HEK293T (cell line): ENCODE measurements around the gene LDHB.
"Not testable (repeated sequence)": the region's sequence is repeated elsewhere in the genome, so short reads cannot be mapped to it uniquely, and the experiment has no call there.

ENCODE experiments used
- CTCF ChIA-PET: fragments of 350-600 bp; formaldehyde crosslinking; extraction: SDS; loops from one replicate; lab custom pipeline; 2021; ENCODE audit warnings: antibody characterized with exemption, inconsistent platforms; lab: Yijun Ruan, JAX
- POLR2A ChIA-PET: fragments of 350-600 bp; formaldehyde crosslinking; extraction: SDS; loops from one replicate; lab custom pipeline; 2020; ENCODE audit warnings: antibody characterized with exemption, inconsistent platforms; lab: Yijun Ruan, JAX
- DNase-seq: peaks from one replicate; pipeline ENCODE4 v3.0.0; 2012; ENCODE audit warnings: mixed read lengths; ENCODE audit errors: extremely low spot score
- ARNT ChIP-seq: fragments of 450-650 bp; IDR thresholded peaks from 2 replicates; pipeline ENCODE4 v1.6.1; 2017; ENCODE audit warnings: mild to moderate bottlenecking
- BHLHE40 ChIP-seq: fragments of 450-650 bp; IDR thresholded peaks from 2 replicates; pipeline ENCODE4 v1.6.1; 2016; ENCODE audit warnings: mild to moderate bottlenecking, moderate library complexity, borderline replicate concordance
- CTBP1 ChIP-seq: fragments of 450-650 bp; IDR thresholded peaks from 2 replicates; pipeline ENCODE4 v1.6.1; 2016; ENCODE audit warnings: borderline replicate concordance
- ELF4 ChIP-seq: fragments of 450-650 bp; IDR thresholded peaks from 2 replicates; pipeline ENCODE4 v1.6.1; 2017; ENCODE audit warnings: antibody characterized with exemption
- FOXA1 ChIP-seq: fragments of 450-650 bp; IDR thresholded peaks from 2 replicates; pipeline ENCODE4 v1.6.1; 2016; ENCODE audit warnings: mild to moderate bottlenecking
- FOXK2 ChIP-seq: fragments of 450-650 bp; IDR thresholded peaks from 2 replicates; pipeline ENCODE4 v1.6.1; 2016; ENCODE audit warnings: mild to moderate bottlenecking
- FOXM1 ChIP-seq: fragments of 450-650 bp; IDR thresholded peaks from 2 replicates; pipeline ENCODE4 v1.6.1; 2017; ENCODE audit warnings: mild to moderate bottlenecking, borderline replicate concordance
- HDGF ChIP-seq: fragments of 450-650 bp; IDR thresholded peaks from 2 replicates; pipeline ENCODE4 v1.6.1; 2017; ENCODE audit warnings: antibody characterized with exemption, borderline replicate concordance
- L3MBTL2 ChIP-seq: fragments of 450-650 bp; conservative IDR thresholded peaks from 2 replicates; pipeline ENCODE4 v1.6.1; 2016; ENCODE audit warnings: mild to moderate bottlenecking
- LEF1 ChIP-seq: fragments of 450-650 bp; IDR thresholded peaks from 2 replicates; pipeline ENCODE4 v1.6.1; 2017; ENCODE audit warnings: mild to moderate bottlenecking, borderline replicate concordance
- NFRKB ChIP-seq: fragments of 450-650 bp; IDR thresholded peaks from 2 replicates; pipeline ENCODE4 v1.6.1; 2016; ENCODE audit warnings: mild to moderate bottlenecking, moderate library complexity
- SP1 ChIP-seq: fragments of 450-650 bp; IDR thresholded peaks from 2 replicates; pipeline ENCODE4 v1.6.1; 2017
- SUZ12 ChIP-seq: fragments of 450-650 bp; IDR thresholded peaks from 2 replicates; pipeline ENCODE4 v1.6.1; 2016; ENCODE audit warnings: mild to moderate bottlenecking
- TARDBP ChIP-seq: fragments of 450-650 bp; IDR thresholded peaks from 2 replicates; pipeline ENCODE4 v1.6.1; 2016
- ZNF384 ChIP-seq: fragments of 450-650 bp; IDR thresholded peaks from 2 replicates; pipeline ENCODE4 v1.6.1; 2016
- TF ChIP-seq, protein P1 (sequence below): fragments of 450-650 bp; IDR thresholded peaks from 2 replicates; pipeline ENCODE4 v1.6.1; 2016

The LDHB gene

DNA sequence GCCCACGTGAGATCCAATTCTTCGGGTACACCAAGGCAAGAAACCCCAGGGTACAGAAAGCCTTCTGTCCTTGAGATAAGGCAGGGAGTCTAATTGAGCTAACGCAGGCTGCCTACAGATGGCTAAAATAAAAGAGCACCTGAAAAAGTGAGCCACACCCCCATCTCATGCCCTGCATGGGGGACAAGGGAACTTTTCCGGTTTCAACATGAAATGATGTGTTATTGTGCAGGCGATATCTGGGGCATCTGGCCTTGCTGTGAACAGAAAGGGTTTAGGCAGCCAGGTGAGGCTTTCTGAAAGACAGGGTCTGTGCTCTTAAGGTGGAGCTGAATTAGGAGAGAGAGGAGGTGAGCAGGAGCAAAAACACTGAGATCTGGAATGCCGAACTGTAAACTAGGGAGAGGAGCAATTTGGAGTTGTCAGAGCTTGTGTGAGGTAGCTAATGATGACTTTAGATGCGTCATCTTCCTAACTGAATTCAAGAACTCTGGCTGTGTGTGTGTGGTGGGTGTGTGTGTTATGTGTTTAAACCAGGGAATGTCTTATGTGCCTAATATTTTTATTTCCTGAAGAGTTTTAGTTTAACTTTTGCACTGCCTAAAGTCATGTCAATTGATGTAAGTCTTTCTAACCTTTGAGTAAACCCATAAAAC is 20.1 kb upstream of the LDHB start:
- ChIA-PET CTCF (no interaction called here), POLR2A (interaction anchor here (1.0 to 1.8 kb wide), 2 partner anchors 20 to 240 kb away, joined by 4 to 11 read pairs; partner anchors contain the start of genes LDHB and PYROXD1)
- TF ChIP-seq FOXK2, result no peak
- TF ChIP-seq NFRKB, result no peak
- no peak for TF ChIP-seq FOXA1
- TF ChIP-seq ARNT, result no peak
- TF ChIP-seq, protein P1, sequence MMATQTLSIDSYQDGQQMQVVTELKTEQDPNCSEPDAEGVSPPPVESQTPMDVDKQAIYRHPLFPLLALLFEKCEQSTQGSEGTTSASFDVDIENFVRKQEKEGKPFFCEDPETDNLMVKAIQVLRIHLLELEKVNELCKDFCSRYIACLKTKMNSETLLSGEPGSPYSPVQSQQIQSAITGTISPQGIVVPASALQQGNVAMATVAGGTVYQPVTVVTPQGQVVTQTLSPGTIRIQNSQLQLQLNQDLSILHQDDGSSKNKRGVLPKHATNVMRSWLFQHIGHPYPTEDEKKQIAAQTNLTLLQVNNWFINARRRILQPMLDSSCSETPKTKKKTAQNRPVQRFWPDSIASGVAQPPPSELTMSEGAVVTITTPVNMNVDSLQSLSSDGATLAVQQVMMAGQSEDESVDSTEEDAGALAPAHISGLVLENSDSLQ, result no peak
- no peak for TF ChIP-seq ZNF384
- TF ChIP-seq ELF4, result no peak
- no peak for TF ChIP-seq LEF1
- TF ChIP-seq HDGF, result no peak
- TF ChIP-seq BHLHE40, result no peak
- no peak for TF ChIP-seq SUZ12
- TF ChIP-seq TARDBP, result no peak
- TF ChIP-seq CTBP1, result no peak
- no peak for TF ChIP-seq L3MBTL2
- no peak for TF ChIP-seq SP1
- TF ChIP-seq FOXM1, result no peak
- DNase-seq, result no peak

DNA sequence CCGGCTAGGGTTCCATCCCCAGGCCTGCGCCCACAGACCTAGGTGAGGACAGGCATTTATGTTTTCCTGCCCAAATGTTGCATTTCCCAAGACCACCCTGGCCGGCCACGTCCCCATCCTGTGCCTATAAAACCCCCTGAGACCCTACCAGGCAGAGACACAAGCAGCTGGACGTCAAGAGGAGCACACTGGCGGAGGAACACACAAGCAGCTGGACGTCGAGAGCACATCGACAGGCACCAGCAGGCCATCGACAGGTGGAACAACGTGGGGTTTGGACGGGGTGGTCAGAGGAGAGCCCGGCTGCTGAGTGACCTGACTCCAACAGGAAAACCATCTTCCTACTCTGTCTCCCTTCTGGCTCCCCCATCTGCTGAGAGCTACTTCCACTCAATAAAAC is 19.6 kb upstream of the LDHB start:
- CTCF ChIA-PET, result no interaction called here
- TF ChIP-seq, protein P1, result no peak
- TF ChIP-seq BHLHE40 (no peak), ELF4 (no peak), FOXK2 (no peak)
- DNase-seq, result no peak
- POLR2A ChIA-PET, result no interaction called here

DNA sequence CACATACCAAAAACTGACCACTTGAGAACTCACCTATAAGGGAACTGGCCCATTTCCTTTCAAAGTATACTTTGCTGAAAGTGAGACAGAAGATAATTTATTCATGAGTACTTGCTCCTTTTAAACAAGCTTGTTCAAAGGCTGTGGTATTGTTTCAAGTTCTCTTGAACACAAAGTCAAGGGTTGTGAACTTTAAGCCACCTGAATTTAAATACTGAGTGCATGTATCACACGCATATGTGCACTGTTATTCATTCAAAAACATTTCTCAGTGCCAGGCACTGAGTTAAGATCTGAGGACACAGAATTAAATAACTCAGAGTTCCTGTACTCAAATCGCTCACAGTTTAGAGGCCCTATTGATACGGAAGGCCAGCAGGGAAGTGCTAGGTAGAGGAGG is 19.1 kb upstream of the LDHB start:
- POLR2A ChIA-PET, result no interaction called here
- CTCF ChIA-PET, result no interaction called here
- DNase-seq, result no peak
- no peak for TF ChIP-seq LEF1

DNA sequence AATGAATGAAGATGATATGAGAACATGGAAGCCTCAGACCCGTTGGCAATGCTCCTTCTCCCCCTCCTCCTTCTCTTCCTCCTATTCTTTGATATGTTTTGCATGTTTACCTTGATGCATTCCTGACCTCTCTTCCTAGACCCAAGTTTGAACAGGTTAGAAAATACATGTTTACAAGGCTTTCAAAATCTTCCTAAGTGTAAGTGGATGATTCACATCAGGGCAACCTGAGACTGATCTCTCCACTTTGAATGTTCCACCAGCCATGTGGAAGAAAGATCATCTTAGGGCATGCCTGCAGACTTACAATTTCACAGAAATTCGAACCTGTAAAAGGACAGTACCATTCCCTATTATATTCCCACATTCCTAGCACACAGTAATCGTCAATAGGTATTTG is 18.0 kb upstream of the LDHB start:
- POLR2A ChIA-PET, result interaction anchor here (0.7 kb wide), 1 partner anchor 434 kb away, joined by 3 read pairs; no protein-coding TSS in a partner anchor
- no peak for TF ChIP-seq FOXM1
- TF ChIP-seq LEF1, result no peak
- TF ChIP-seq, protein P1, result no peak
- no peak for TF ChIP-seq HDGF
- no peak for TF ChIP-seq TARDBP
- no peak for TF ChIP-seq ELF4
- no peak for TF ChIP-seq FOXK2
- no peak for TF ChIP-seq L3MBTL2
- TF ChIP-seq NFRKB, result no peak
- DNase-seq, result no peak
- CTCF ChIA-PET, result interaction anchor here (1.0 kb wide), 1 partner anchor 15 kb away, joined by 3 read pairs; no protein-coding TSS in a partner anchor

DNA sequence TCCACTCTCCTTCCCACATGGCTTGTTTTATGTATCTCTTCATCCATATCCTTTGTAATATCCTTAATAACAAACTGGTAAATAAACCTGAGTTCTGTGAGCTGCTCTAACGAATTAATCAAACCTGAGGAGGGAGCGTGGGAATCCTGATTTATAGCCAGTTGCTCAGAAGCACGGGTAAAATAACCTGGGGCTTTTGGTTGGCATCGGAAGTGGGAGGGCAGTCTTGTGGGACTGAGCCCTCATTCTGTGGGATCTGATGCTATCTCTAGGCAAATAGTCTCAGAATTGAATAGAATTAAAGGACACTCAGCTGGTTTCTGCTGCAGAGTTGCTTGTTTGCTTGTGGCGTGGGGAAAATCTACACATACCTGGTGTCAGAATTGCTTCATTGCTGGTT is 17.5 kb upstream of the LDHB start:
- CTCF ChIA-PET, result interaction anchor here (0.6 kb wide), 1 partner anchor 31 kb away, joined by 5 read pairs; no protein-coding TSS in a partner anchor
- no peak for DNase-seq
- POLR2A ChIA-PET, result no interaction called here
- no peak for TF ChIP-seq BHLHE40
- no peak for TF ChIP-seq TARDBP

DNA sequence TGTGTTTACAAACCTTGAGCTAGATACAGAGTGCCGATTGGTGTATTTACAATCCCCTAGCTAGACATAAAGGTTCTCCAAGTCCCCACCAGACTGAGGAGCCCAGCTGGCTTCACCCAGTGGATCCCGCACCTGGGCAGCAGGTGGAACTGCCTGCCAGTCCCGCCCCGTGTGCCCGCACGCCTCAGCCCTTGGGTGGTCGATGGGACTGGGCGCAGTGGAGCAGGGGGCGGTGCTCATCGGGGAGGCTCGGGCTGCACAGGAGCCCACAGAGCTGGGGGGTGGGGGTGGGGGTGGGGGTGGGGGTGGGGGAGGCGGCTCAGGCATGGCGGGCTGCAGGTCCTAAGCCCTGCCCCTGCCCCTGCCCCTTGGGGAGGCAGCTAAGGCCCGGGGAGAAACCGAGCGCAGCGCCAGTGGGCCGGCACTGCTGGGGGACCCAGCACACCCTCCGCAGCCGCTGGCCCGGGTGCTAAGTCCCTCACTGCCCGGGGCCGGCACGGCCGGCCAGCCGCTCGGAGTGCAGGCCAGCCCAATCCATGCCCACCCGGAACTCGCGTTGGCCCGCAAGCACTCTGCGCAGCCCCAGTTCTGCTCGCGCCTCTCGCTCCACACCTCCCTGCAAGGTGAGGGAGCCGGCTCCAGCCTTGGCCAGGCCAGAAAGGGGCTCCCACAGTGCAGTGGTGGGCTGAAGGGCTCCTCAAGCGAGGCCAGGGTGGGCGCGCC is 16.3 kb upstream of the LDHB start:
- POLR2A ChIA-PET, DNase-seq, CTCF ChIA-PET: not testable (repeated sequence)

DNA sequence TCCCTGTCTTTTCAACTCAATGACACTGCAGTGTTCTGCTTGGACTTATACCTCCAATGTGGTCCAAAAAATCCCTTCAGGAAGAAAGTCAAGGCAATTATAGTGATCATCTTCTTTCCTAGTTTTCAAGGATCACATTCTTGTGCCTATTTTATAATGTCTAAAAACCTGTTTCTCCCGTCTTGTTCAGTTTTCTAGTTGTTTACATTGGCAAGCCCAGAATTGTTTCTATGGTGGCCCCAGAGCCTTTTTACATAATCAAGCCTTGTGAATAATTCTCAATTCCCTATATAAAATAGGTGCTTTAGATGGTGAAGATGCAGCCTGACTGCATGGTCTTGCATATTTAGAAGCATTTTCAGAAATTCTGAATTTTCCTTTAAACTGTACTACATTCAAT is 14.5 kb upstream of the LDHB start:
- ChIA-PET POLR2A (no interaction called here), CTCF (no interaction called here)

More for the DNA sequence above, 14.5 kb upstream of the LDHB start:
- TF ChIP-seq BHLHE40 (no peak), SP1 (no peak), HDGF (no peak), ARNT (no peak), SUZ12 (no peak), L3MBTL2 (no peak), ELF4 (no peak), FOXA1 (no peak)
- DNase-seq, result no peak
